TTC549 (cell line): ENCODE data around the gene LPP.

Experiments used
- FAIRE-seq: peaks from 2 replicates; lab custom pipeline; 2012; peaks lifted over from hg19 to GRCh38; lab: Jason Lieb, UNC

The LPP gene

DNA sequence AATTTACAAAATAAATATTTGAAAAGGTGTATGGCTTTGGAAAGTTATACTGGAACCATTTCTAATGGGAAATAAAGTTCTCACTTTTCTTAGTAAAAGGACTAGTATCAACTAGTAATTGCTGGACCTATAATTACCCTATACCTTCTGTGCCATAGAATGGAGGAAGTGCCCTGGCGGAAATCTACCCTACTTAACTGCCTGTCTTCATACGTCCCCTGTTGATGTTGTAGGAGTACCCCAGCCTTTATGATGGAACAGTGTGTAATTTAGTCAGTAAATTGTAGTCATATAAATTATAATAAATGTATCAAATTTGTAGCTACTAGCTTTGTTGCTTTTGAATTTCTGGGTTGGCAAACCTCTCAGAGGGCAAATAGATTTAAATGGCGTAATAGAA lies 149.9 kb downstream of the LPP start:
- FAIRE-seq = no peak

DNA sequence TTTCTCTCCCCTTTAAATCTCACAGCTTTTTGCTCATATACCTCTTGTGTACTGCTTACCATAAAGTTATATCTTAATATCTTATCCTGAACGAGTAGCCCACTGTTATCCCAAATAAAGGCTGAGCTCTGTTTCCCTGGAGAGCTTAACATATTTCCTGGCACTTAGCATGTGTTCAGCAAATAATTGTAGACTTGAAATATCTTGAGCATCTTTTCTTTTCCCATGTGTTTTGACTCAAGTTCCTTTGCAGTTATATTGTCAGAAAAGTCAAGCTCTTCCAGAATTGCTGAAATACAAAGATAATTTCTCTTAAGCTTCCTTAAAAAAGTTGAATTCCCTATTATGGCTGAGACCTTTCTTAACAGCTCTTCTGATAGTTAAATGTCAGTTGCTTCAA lies 150.5 kb downstream of the LPP start:
- no peak for FAIRE-seq

DNA sequence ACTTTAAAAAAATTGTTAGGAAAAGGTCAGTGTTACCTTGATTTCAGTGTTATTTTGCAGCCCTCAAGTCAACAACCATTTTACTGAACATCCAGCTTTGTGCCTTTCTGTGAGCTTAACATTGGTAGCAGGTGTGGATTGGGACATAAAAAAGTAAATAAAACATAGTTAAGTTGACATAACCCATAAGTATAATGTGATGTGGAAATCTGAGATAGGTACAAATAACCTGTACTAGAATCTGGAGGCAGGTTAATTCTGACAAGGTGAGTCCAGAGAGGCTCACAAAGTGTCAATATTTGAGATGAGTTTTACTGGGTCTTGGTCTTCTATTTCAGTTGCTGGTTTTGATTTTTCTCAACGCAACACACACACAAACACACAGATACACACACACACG lies 151.3 kb downstream of the LPP start:
- FAIRE-seq = no peak

DNA sequence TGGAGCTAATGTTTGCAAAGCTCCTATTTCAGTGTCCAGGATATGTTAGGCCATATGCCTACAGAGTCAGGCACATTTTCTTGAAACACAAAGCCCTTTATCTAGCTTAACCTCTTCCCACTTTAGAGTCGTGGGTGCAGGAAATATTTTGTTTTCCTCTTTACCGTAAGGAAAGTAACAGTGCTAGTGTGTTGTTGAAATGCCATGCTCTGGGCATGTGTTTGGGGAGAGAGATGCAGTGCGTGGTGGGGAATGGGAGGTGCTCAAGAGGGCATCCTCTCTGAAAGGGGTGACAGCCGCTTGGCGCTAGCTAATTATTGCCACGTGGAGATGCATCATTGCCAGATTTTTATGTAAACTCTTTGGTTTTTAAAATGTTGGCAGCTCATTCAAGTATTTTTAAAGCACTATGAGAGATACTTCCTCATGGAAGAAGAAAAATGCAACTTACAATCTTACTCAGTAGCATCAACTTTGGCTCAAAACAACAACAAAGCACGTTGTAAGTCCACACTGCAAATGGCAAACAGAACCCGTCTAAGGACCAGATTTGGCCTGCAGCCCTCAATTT lies 152.6 kb downstream of the LPP start:
- no peak for FAIRE-seq

DNA sequence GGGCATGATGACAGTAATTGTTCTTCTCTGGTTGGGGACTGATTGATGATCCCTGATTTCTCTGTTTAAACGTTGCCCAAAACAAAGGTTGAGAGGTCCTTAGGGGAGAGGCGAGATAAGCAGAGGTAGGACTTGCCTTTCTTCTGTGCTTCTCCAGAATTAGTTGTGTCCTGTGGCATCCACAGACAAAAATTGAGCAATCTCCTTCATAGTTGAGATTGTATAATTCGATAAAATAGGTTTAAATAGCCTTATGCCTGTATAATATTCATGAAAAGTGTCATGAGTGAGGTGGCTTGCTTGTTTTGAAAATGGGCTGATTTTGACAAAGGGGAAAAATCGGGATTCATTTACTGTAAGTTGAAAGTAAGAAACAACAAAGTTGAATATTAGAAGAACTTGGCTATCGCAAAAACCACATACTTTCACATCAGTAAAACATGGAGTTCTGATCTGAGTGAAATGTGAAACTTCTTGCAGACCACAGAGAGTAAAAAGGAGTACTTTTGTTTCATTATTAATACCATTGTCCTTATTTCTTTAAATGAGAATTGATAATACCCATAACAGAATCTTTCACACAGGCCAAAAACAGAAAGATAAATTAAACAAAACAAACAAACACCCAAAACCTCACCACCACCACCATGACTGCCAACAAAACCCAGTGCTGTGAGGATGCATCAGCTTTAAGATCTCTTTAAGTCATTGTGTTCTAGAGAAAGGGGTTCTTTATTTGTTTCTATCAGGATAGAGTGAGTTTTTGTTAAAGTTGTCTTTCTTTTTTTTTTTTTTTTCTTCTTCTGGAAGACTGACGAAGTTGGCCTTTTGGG lies 155.7 kb downstream of the LPP start:
- FAIRE-seq = no peak

DNA sequence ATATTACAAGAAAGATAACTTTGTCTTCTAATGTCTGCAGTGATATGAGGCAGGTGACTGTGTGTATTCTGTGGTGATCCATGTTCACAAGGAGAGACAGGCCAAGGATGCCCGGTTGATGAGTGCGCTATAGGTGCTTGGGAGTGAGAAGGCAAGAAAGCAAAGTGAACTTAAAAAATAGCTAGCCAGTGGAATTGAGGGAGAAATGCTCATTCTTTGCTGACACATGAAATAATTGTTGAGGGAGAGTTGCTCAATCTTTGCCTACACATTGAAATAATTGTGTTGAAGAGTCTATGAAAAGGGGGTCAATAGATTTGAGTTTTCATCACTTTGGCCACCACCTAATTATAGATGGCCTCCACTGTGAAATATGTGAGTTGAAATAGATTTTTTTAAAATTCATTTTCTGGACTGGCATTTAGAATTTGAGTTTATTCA lies 156.3 kb downstream of the LPP start:
- FAIRE-seq = no peak

DNA sequence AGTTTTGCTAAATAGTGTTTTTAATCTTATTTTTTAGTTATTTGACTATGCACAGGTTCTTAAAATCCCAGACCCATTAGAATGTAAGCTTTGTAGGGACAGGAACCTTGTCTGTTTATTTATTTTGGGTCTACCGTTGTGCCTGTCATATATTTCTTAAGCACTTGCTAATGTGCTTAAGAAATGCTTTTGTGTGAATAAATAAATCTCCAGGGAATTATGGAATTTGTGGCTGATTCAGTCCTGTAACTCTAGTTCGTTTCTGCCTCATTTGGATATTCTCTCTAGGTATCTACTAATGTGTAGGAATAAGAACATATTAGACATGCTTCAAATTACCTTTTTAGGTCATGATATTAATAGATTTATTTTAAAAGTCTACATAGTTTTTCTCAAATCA lies 161.6 kb downstream of the LPP start:
- no peak for FAIRE-seq

DNA sequence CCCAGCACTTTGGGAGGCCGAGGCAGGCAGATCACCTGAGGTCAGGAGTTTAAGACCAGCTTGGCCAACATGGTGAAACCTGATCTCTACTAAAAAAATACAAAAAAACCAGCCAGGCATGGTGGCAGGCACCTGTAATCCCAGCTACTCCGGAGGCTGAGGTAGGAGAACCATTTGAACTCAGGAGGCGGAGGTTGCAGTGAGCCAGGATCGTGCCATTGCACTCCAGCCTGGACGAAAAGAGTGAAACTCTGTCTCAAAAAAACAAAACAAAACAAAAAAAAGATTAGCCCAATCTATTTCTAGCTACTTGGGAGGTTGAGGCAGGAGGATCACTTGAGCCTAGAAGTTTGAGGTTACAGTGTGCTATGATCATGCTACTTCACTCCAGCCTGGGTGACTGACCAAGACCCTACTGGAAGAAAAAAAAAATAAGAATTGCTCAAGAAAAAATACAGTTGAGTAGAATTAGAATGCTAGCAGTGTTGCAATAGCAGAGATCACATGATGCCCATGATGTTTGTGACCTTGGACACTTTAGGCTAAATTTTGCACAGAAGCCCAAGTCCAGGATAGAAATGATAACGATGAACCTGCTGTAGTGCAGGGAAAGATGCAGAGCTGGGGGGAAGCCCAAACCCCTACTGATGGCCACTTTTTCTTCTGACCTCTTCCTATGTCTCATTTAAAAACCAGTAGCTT lies 162.2 kb downstream of the LPP start:
- FAIRE-seq = no peak

DNA sequence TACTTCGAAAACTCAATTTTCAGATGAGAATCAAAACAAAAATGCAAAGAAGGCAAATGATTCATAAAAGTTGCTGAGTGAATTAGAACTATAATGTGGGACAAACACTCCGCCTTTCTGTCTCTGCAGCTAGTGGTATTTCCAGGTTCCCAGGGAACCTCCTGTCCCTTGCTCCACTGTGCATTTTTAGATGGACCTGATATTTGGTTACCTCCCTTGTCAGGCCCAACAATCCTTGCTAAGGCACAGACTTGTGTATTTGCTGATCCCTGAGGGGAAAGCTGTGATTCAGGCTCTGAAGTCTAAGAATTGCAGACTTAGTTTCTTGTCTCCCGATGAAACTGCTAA lies 162.7 kb downstream of the LPP start:
- no peak for FAIRE-seq

DNA sequence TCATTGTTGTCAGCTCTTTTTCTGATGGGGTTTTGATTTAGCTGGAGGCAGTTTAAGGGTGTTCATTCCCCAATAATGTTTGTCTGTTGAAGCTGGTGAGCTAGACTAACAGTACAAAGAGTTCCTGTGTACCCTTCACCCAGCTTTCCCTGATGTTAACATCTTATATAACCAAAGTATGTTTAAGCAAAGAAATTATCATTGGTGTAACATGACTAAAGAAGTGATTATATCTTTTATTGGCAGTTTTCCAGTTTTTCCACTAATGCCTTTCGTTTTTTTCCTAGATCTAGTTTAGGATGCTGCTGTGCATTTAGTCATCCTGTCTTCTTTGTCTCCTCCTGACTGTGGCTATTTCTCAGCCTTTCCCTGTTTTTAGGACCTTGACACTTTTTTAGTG lies 165.6 kb downstream of the LPP start:
- FAIRE-seq = no peak

DNA sequence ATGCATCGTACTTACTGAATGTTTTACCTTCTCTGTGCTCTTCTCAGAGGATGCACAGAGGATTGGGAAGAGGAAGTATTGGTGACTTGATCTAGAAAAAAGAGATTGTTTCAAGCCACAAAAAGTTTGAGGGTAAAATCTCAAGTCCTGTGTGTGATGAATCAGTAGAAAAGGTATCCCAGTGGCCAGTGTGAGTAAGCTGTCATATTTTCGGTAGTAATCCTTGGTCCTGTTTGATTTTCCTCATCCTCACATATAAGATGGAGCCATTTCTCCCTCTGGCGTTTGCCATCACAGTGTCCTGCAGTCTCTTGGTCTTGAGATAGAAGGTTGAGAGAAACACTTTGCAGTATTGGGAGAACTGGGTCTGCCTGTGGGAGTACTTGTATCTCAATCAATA lies 166.8 kb downstream of the LPP start:
- no peak for FAIRE-seq

DNA sequence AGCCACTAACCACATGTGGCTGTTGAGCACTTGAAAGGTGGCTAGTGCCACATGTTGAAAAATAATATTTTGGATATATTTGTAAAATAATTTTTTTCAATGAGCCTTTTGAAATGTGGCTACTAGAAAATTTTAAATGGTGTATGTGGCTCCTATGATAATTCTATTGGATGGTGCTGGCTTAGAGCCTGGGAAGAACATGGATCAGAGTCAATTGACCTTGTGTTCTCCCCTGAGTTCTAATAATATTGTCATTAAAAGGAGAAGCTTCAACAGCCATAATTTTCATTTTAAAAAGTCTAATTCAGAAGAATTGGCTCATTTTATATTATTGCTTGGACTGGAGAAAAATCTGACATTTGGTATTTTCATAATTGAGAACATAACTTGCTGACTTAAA lies 167.3 kb downstream of the LPP start:
- FAIRE-seq = no peak

DNA sequence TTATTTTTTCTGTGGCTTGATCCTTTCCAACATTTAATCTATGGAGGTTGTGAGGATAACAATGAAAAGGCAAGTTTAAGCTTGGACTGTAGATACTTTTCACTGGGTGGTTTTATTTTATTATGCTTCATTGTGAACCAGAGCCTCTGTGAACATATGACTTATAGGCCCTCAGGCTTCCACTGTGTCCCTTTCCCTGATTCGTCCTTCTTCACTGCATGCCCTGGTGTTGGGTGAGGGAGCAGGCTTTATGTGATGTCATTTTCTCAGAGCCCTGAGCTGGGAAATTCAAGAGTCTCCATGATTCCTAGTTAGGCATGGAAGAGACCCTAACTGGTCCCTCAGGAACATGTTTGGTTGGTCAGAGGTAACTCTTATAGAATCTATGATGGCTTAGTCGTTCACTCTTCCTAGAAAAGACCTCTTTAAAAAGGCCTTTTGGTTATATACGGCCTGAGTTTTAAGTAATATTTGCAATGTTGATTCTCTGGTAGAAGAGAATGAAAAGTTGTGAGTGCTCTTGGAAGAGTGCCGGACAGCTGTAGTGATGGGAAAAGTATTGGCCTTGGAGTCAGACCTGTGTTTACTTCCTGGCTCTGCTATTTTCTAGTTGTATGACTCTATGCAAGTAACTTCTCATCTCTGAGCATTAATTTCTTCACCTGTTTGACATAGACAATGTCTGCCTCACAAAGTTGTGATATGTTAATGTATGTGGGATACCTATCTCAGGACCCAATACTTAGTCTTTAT lies 168.4 kb downstream of the LPP start:
- FAIRE-seq = no peak

DNA sequence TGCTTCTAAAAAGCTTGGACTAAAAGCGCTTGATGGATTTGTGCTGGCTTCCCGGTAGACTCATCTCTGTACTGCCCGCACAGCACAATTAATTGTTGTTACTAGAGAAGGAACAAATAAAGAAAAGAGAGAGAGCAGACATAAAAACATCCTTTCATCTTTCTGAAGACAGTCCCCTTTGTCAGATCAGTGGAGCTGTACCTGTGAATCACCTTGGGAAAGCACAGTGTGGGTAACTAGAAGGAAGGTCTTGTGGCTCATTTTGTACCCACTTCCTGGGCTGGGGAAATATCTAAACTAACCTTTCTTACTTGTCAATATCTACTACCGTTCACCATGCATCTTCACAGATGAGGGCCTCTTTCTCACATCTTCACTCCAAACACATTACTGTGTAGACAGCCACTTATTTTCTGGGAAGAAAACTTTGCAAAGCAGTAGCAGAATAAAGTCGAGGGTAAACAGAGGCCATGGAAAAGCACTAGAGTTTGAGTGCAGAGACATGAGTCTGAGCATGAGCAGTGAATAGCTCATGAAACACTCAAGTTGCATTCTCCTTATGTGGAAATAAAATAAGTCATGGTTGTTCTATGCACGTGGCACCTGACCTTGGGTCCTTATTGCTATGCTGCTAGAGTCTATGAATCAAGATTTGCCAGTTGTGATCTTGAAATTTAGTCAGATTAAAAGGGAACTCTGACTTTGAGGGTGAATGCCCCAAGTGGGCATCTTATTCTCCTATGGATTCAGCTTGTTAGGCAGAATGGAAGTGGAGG lies 169.3 kb downstream of the LPP start:
- no peak for FAIRE-seq

DNA sequence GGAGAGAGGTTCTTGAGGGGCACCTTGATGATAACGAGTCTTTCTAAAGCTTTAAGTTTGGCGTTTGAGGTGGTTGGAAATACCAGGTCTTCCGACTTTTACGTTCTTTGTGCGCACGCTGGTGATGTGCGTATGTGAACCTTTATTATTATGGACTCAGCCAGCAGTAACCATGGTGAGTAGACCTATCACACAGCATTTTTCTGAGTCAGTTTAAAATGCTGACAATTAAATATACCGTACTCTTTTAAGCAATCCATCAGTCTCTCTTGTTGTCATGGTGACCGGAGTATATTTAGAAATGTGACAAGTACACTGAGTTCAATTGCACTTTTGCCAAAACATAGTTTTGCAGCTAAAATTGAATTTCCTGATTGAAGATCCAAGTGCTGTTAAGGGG lies 172.2 kb downstream of the LPP start:
- no peak for FAIRE-seq

DNA sequence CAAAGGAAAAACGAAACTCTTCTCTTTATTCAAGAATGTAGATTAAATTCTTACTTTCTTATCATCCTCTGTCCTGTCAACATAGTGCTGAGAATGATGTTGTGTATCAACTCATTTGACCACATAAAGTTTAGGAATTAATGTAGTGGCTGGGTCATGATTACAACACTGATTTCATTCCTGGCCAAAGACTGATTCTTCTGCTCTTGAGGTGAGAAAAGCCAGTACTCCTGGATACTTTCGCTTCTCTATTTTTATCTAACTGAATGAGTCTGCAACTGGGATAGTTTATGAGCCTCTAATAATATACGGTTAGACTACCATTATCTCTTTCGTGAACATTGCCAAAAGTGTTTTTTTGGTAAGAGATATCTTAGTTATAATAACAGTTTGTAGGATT lies 173.0 kb downstream of the LPP start:
- FAIRE-seq = no peak

DNA sequence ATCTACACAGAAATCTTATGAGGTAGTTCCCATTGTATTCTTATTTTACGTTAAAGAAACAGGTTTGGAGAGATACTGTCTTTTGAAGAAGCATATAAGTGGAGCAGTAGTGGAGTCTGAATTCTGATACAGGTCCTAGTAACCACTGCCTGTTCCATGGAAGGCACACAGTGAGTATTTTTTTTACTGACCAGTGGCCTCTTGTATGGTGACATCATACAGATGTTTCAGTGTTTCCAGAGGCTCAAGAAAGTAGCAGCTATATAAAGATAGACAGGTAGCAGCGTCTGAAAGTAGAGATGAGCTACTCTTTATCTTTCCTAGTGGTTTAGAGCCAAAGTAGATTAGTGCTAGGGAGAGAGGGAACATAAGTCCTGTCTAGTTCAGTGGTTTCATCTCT lies 173.5 kb downstream of the LPP start:
- FAIRE-seq = no peak

DNA sequence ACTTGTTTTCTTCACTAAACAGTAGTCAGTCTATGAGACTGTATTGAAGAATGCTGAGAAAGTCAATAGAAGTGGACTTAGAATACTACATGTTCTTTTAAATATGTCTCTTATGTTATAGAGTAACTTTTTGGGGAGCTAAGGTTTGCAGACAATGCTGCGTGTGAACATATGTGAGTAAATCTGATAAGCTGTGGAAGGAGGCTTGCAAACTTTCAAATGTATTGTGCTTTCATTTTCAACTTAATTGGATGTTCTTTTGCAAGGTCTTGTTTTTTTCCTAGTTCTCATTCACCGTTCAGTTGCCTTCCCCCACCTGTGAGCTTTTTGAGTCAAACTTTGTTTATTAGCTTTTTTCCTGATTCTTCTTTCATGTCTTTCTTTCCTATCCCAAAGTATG lies 176.2 kb downstream of the LPP start:
- no peak for FAIRE-seq

DNA sequence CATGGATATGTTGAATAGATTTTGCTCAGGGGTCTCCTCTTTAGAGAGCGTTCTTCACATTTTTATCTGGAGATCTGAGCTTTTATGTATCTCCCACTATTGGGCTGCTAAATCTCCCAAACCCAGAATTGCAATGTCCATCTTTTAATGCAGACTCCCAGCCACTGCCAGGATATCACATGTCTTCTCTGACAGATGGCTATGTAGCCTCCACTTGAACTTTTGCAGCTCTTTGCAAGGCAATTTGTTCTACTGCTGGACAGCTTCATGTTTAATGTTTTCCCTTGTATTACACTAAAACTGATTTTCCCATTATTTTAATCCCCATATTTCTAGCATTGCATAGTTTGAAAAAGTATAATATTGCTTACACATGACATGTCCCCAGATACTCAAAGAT lies 177.2 kb downstream of the LPP start:
- no peak for FAIRE-seq

DNA sequence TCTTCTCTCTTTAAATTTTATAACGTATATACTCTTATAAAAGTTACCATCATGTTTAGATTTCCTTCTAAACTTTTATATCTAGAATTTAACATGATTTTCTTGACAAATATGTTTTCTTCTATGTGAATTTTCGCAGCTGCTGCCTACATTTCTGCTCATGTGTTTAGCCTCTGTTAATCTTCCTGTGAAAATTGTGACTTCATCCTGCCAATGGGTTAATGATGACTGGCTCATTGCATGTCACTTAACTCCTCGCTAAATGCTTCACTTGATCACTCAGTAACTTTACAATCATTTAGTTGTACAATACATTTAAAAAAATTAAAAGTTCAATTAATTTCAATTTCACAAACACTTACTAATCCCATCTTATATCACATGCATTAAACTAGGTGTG lies 178.1 kb downstream of the LPP start:
- FAIRE-seq = no peak

DNA sequence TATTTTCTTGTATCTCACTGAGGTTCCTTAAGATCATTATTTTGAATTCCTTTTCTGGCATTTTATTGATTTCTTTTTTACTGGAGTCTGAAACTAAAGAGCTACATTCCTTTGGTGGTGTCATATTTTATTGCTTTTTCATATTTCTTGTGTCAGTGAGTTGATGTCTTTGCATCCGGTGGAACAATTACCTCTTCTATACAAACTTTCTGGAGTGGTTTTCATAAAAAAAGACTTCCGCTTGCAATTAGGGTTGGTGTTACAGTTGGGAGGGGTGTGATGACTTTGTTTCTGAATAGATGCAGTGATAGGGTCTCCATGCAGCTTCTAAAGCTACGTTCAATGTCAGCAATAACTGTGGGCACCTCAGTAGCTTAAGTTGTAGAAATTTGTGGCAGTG lies 181.7 kb downstream of the LPP start:
- FAIRE-seq = no peak

DNA sequence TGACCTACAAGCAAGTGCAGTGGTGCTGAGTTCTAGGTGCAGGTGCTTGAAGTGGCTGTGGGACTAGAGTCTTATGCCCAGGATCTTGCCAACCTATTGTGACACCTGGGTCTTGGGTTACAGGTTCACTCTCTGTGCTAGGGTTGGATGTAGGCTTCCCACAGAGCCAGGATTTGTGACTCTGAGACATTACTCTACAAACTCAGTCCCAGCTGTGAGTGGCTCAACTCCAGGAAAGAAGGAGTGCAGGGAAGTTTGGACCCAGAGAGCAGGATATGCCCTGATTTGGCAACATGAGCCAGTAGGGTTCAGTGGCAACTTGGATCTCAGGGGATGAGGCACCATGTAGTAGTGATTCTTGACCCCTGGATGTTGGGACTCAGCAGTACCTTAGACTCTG lies 182.2 kb downstream of the LPP start:
- FAIRE-seq = no peak
